ENCODE results near the gene PLIN3. TPM values are rescaled to one million over a fixed set of nuclear protein-coding genes. Genes with fewer than 3 reads are reported as not detected.

The PLIN3 gene
- total RNA-seq, 3 donors from 2014 or later (not counting 1 experiment from before 2014, with no cell fraction given), result 26.6 to 28.7 (median 28.3) TPM

DNA sequence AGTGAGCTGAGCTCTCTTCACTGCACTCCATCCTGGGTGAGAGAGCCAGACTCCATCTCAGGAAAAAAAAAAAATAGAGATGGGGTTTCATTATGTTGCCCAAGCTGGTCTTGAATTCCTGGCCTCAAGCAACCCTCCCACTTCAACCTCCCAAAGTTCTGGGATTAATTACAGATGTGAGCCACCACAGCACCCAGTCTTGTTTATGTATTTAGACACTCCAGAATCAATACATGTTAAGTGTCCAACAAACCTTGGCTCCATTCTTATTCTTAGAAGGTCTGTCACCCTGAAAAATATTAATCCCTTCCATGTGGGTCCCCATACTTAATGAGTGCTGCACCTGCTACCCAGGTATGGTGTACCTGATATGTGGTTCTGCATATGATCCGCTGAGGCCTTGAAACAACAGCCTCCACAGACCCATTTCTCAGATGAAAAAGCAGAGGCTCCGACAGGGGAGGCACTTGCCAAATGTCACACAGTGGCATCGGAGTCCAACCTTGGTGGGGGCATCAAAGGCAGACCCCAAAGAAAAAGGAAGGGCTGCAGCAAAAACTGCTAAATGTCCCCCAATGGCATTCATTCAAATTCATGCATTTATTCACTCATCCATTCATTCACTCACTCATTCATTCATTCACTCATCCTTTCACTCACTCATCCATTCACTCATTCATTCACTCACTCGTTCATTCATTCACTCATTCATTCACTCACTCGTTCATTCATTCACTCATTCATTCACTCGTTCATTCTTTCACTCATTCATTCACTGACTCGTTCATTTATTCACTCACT, 52.6 kb downstream of the PLIN3 start:
- DNase-seq, result no peak
- peaks cover 16% of the 10 kb centered on the region for H3K4me1 ChIP-seq (ENCODE audit: control insufficient read depth, insufficient read depth, low read length)
- intact Hi-C loops (cut with micrococcal nuclease), result no loop called here
- H3K27ac Mint-ChIP-seq, result peak overlapping the region; percentile 10 to 73
- 74% methylated on average over 7 of the region's 7 CpGs for WGBS (ENCODE audit: insufficient coverage)
- H3K4me3 ChIP-seq (ENCODE audit: low read length), result no peak overlapping the region
- TF ChIP-seq, protein P1, sequence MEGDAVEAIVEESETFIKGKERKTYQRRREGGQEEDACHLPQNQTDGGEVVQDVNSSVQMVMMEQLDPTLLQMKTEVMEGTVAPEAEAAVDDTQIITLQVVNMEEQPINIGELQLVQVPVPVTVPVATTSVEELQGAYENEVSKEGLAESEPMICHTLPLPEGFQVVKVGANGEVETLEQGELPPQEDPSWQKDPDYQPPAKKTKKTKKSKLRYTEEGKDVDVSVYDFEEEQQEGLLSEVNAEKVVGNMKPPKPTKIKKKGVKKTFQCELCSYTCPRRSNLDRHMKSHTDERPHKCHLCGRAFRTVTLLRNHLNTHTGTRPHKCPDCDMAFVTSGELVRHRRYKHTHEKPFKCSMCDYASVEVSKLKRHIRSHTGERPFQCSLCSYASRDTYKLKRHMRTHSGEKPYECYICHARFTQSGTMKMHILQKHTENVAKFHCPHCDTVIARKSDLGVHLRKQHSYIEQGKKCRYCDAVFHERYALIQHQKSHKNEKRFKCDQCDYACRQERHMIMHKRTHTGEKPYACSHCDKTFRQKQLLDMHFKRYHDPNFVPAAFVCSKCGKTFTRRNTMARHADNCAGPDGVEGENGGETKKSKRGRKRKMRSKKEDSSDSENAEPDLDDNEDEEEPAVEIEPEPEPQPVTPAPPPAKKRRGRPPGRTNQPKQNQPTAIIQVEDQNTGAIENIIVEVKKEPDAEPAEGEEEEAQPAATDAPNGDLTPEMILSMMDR (IDR thresholded peaks at IDR 0.05), result no peak
- no peaks in the 10 kb centered on the region for H3K9me3 ChIP-seq (ENCODE audit: control insufficient read depth, insufficient read depth, low read length)
- H3K36me3 Mint-ChIP-seq, result no peaks in the 10 kb centered on the region
- H3K27ac ChIP-seq (ENCODE audit: low read length), result no peak overlapping the region
- peaks cover 17% of the 10 kb centered on the region for H3K36me3 ChIP-seq (ENCODE audit: control insufficient read depth, insufficient read depth, low read length)
- no peaks in the 10 kb centered on the region for H3K9me3 Mint-ChIP-seq
- ATAC-seq, result no peak
- peaks cover 5 to 22% of the 10 kb centered on the region in 2 donors for H3K4me1 Mint-ChIP-seq
- no peaks in the 10 kb centered on the region for H3K27me3 ChIP-seq (ENCODE audit: control insufficient read depth, insufficient read depth, low read length)
- H3K4me3 Mint-ChIP-seq, result peak overlapping the region; percentile 68
- H3K27me3 Mint-ChIP-seq (ENCODE audit: low read depth in 2 of 2), result no peaks in the 10 kb centered on the region

DNA sequence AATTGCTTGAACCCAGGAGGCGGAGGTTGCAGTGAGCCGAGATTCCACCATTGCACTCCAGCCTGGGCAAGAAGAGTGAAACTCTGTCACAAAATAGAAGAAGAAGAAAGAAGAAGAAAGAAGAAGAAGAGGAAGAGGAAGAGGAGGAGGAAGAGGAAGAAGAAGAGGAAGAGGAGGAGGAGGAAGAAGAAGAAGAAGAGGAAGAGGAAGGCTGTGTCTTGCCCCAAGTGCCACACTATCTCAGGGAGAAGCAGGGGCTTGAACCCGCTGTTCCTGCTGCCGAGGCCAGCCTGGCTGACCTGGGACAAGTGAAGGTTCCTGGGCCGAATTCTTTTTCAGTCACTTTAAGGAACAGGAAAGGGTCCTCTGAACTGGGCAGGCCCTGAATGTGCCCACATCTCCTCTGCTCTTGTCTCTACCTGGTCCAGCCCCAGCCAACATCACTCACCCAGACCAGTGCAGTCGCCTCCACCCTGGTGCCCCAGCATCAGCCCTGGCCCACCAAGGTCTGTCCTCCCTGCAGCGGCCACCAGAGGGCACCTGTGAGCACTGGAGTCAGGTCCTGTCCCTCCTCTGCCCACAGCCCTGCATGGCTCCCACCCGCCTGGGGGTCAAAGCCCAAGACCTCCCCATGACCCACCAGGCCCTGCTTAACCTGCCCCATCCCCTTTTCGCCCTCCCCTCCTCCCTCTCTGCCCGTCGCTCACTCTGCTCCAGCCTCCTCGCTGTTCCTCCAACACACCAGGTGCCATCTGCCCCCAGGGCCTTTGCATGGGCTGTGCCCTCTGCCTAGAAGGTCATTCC, 55.9 kb downstream of the PLIN3 start:
- H3K4me3 Mint-ChIP-seq, result no peak overlapping the region
- TF ChIP-seq, protein P1 (IDR thresholded peaks at IDR 0.05), result peak; percentile 85
- no peaks in the 10 kb centered on the region for H3K9me3 Mint-ChIP-seq
- no peaks in the 10 kb centered on the region for H3K27me3 Mint-ChIP-seq (ENCODE audit: low read depth in 2 of 2)
- Histone ChIP-seq H3K9me3 (ENCODE audit: control insufficient read depth, insufficient read depth, low read length) (no peaks in the 10 kb centered on the region), H3K4me3 (ENCODE audit: low read length) (no peak overlapping the region), H3K27ac (ENCODE audit: low read length) (no peak overlapping the region), H3K4me1 (ENCODE audit: control insufficient read depth, insufficient read depth, low read length) (peaks cover 16% of the 10 kb centered on the region), H3K36me3 (ENCODE audit: control insufficient read depth, insufficient read depth, low read length) (peaks cover 1% of the 10 kb centered on the region), H3K27me3 (ENCODE audit: control insufficient read depth, insufficient read depth, low read length) (no peaks in the 10 kb centered on the region)
- intact Hi-C loops (cut with micrococcal nuclease), result loop anchor here (1.0 to 2.0 kb wide), 2 partner anchors 99 to 220 kb away; no protein-coding TSS in a partner anchor
- peak; percentile 77 to 87 (median 83) for ATAC-seq
- peak; percentile 88 to 89 for DNase-seq
- 56% methylated on average over 12 of the region's 12 CpGs for WGBS (ENCODE audit: insufficient coverage)
- H3K36me3 Mint-ChIP-seq, result no peaks in the 10 kb centered on the region
- H3K4me1 Mint-ChIP-seq, result peaks cover 5 to 26% of the 10 kb centered on the region in 2 donors
- no peak overlapping the region for H3K27ac Mint-ChIP-seq

DNA sequence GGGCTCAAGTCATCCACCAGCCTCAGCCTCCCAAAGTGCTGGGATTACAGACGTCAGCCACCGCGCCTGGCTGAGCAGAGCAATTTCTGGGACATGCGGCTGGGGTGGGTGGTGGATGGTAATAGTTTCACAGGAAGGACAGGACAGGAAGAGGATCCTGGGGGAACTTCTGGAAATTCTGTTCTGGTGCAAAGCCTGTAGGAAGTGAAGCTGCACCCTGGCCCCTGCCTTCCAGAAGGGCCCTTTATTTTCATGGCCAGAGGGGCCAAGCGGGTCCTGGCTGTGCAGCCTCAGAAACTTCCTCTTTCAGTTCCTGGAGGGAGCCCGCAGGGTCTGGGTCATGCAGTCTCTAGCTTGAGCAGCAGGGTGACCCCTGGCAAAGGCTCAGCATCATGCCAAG, 60.3 kb downstream of the PLIN3 start:
- H3K9me3 Mint-ChIP-seq, result no peaks in the 10 kb centered on the region
- WGBS (ENCODE audit: insufficient coverage), result 65% methylated on average over 6 of the region's 6 CpGs

More for the DNA sequence above, 60.3 kb downstream of the PLIN3 start:
- Histone ChIP-seq H3K36me3 (ENCODE audit: control insufficient read depth, insufficient read depth, low read length) (no peaks in the 10 kb centered on the region), H3K4me3 (ENCODE audit: low read length) (no peak overlapping the region), H3K9me3 (ENCODE audit: control insufficient read depth, insufficient read depth, low read length) (no peaks in the 10 kb centered on the region), H3K27ac (ENCODE audit: low read length) (no peak overlapping the region), H3K27me3 (ENCODE audit: control insufficient read depth, insufficient read depth, low read length) (no peaks in the 10 kb centered on the region), H3K4me1 (ENCODE audit: control insufficient read depth, insufficient read depth, low read length) (peaks cover 8% of the 10 kb centered on the region)
- H3K4me3 Mint-ChIP-seq, result no peak overlapping the region
- no peaks in the 10 kb centered on the region for H3K36me3 Mint-ChIP-seq
- no peak for DNase-seq
- H3K27ac Mint-ChIP-seq, result no peak overlapping the region
- intact Hi-C loops (cut with micrococcal nuclease), result loop anchor here (10.0 kb wide), 1 partner anchor 232 kb away; no protein-coding TSS in a partner anchor
- TF ChIP-seq, protein P1 (IDR thresholded peaks at IDR 0.05), result no peak
- ATAC-seq, result no peak
- peaks cover 0 to 15% of the 10 kb centered on the region in 2 donors for H3K4me1 Mint-ChIP-seq
- no peaks in the 10 kb centered on the region for H3K27me3 Mint-ChIP-seq (ENCODE audit: low read depth in 2 of 2)

Data from natural killer cell (primary cell).